ENCODE measurements around the gene XPNPEP1. TPM values are rescaled to one million over a fixed set of nuclear protein-coding genes. Genes with fewer than 3 reads are reported as not detected.

XPNPEP1 gene
- total and polyA plus RNA-seq, 8 donors = 34.1 to 112 (median 72.8) TPM

DNA sequence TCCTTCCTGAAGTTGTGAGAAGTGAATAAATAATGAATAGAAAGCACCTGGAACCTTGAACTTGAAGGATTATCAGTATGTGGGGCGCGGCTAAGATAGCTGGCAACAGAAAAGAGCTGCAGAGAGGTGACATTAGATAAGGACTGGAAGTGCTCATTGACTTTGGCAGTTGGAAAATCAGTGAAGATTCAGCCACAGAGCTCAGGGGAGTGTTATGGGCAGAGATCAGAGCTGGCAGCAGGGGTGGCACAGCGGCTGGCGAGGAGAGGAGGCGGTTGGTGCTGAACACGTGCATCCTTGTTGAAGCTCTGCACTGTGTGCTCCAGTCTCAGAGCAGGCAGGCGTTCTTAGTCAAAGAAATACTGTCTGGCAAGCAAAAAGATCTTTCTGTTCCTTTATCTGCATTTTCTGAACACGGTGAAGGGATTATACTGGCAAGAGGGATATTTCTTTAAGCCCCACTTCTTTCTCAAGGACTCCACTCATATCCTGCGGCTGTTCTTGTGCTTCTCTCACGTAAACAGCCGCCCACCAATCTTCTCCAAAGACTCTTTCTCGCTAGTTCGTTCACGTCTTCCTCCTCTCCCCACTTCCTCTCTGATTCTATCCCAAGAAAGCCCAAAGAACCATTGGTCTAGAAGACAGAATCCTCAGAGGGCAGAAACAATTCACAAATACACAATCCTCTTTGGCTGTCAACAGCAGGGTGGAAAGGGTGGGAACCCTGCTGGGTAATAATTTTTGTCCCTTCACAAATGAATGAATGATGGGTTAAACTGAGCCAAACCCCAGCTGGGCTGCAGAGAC lies 45.8 kb upstream of the XPNPEP1 start:
- 49 to 50% methylated on average over 14 of the region's 14 CpGs for WGBS, 2 donors
- Histone ChIP-seq H3K4me1 (peaks cover 14 to 49% (median 30%) of the 10 kb centered on the region in 3 donors), H3K36me3 (no peaks in the 10 kb centered on the region), H3K4me3 (no peak overlapping the region), H3K27ac (no peak overlapping the region), H3K27me3 (no peaks in the 10 kb centered on the region), H3K9me3 (no peaks in the 10 kb centered on the region)
- FAIRE-seq (no peak), ATAC-seq (peak in 3 of 4 donors; percentile 29 to 61 (median 56)), DNase-seq (peak in 2 of 6 donors; percentile 27 to 41)
- TF ChIP-seq, protein P1, sequence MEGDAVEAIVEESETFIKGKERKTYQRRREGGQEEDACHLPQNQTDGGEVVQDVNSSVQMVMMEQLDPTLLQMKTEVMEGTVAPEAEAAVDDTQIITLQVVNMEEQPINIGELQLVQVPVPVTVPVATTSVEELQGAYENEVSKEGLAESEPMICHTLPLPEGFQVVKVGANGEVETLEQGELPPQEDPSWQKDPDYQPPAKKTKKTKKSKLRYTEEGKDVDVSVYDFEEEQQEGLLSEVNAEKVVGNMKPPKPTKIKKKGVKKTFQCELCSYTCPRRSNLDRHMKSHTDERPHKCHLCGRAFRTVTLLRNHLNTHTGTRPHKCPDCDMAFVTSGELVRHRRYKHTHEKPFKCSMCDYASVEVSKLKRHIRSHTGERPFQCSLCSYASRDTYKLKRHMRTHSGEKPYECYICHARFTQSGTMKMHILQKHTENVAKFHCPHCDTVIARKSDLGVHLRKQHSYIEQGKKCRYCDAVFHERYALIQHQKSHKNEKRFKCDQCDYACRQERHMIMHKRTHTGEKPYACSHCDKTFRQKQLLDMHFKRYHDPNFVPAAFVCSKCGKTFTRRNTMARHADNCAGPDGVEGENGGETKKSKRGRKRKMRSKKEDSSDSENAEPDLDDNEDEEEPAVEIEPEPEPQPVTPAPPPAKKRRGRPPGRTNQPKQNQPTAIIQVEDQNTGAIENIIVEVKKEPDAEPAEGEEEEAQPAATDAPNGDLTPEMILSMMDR (IDR thresholded peaks at IDR 0.05) = no peak
- intact Hi-C loops (cut with DNase I) = no loop called here

DNA sequence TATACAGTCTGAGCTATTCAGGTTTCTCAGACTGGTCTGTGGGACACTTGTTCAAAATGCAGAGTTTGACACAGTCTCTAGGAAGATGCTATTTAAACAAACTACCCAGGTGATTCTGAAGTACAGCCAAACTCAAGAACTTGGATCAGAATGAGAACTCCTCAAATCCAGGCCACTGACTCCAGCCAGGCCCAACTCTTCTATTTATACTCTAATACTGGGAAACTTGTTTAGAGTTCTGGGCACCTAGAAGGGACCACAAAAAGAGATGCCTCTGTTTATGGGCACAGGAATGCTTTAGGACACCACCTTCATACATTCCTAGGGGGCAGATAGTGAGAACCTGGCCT lies 44.4 kb upstream of the XPNPEP1 start:
- no peaks in the 10 kb centered on the region for H3K36me3 ChIP-seq
- intact Hi-C loops (cut with DNase I) = no loop called here
- no peak for DNase-seq

DNA sequence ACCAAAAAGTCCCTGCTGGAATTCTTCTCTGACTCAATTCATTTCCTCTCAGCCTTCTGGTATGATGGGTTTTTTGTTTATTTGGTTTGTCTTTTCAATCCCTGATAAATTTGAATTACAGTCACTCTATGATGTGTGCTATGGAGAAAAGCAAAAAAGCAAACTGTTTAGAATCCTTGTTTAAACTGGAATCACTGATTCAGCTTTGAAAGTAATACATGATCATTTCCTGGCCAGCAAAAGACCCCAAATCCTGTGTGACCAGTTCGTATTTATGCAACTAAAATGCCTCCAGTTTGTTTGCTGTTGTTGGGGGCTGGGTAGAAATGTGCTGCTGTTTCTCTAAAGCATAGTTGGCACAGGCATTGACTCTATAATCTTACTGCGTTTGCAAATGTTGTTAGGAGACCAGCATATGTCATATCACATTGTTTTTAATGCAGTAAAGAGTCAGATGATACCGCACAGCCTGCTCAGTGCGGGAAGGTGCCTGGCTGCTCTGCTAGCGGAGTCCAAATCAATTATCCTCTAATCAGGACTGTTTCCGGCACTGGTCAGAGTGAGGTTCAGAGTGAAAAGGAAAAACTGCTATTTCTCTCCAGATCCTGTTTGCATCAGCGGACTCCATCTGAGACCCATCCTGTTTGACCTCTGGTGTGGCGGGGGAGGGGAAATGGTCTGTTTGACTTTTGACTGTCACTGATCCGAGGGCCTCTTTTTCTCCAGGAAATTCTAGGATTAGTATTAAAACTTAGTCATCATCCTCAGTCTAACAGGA lies 43.8 kb upstream of the XPNPEP1 start:
- Histone ChIP-seq H3K4me1 (peaks cover 14 to 49% (median 30%) of the 10 kb centered on the region in 3 donors), H3K9me3 (no peaks in the 10 kb centered on the region), H3K27me3 (no peaks in the 10 kb centered on the region), H3K36me3 (no peaks in the 10 kb centered on the region), H3K4me3 (no peak overlapping the region), H3K27ac (peak overlapping the region in 2 of 4 donors; percentile 24 to 45)
- 17 to 24% methylated on average over 9 of the region's 9 CpGs for WGBS, 2 donors
- TF ChIP-seq, protein P1 (IDR thresholded peaks at IDR 0.05) = no peak
- peak in 3 of 4 donors; percentile 7 to 25 (median 12) for ATAC-seq
- intact Hi-C loops (cut with DNase I) = no loop called here
- FAIRE-seq = no peak
- DNase-seq = no peak

More for the DNA sequence above, 44.4 kb upstream of the XPNPEP1 start:
- Histone ChIP-seq H3K9me3 (no peaks in the 10 kb centered on the region), H3K27me3 (no peaks in the 10 kb centered on the region), H3K4me3 (no peak overlapping the region), H3K4me1 (peaks cover 14 to 49% (median 30%) of the 10 kb centered on the region in 3 donors), H3K27ac (peak overlapping the region in 2 of 4 donors; percentile 24 to 45)
- FAIRE-seq (no peak), ATAC-seq (no peak)
- TF ChIP-seq, protein P1 (IDR thresholded peaks at IDR 0.05) = no peak

DNA sequence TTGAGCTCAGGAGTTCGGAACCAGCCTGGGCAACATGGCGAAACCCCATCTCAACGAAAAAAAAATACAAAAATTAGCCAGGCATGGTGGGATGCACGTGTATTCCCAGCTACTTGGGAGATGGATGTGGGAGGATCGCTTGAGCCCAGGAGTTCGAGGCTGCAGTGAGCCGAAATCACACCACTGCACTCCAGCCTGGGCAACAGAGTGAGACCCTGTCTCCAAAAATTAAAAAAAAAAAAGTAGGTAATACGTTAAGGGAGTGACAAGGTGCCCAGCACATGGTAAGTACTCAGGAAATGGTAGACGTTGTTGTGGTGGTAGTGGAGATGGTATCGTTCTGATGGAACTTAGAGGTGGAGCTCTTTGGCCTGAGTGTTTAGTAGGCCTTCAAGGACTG lies 41.0 kb upstream of the XPNPEP1 start:
- WGBS, 2 donors = 93 to 95% methylated on average over 10 of the region's 10 CpGs
- no peak overlapping the region for H3K4me3 ChIP-seq
- no peaks in the 10 kb centered on the region for H3K9me3 ChIP-seq
- DNase-seq = no peak
- no peak overlapping the region for H3K27ac ChIP-seq
- intact Hi-C loops (cut with DNase I) = no loop called here
- H3K4me1 ChIP-seq = peaks cover 14 to 61% (median 37%) of the 10 kb centered on the region in 3 donors
- no peaks in the 10 kb centered on the region for H3K36me3 ChIP-seq
- TF ChIP-seq, protein P1 (IDR thresholded peaks at IDR 0.05) = no peak
- FAIRE-seq = no peak
- no peak for ATAC-seq
- H3K27me3 ChIP-seq = no peaks in the 10 kb centered on the region
